Stomach (tissue), 4 donors: ENCODE measurements around the gene WNT6.

Experiments
- CTCF ChIP-seq, 7 experiments: fragments of 450-650 bp in 4 of 7; fragments of 200-600 bp in 3 of 7; sonication (generic) in 3 of 7; IDR thresholded peaks; one replicate each; pipeline ENCODE4 v1.5.1; 2016 to 2019; ENCODE audit warnings: antibody characterized with exemption in 7 of 7, control low read depth in 2 of 7, mild to moderate bottlenecking in 1 of 7
- EP300 ChIP-seq: sonication (generic); formaldehyde crosslinking; IDR thresholded peaks from one replicate; pipeline ENCODE4 v1.6.1; 2017; ENCODE audit warnings: antibody characterized with exemption
- POLR2A ChIP-seq, 4 donors: fragments of 450-650 bp; IDR thresholded peaks; one replicate each; pipeline ENCODE4 v1.6.1; 2016; ENCODE audit warnings: antibody characterized with exemption in 4 of 4, control low read depth in 2 of 4, mild to moderate bottlenecking in 1 of 4, moderate library complexity in 1 of 4
- POLR2AphosphoS5 ChIP-seq, 3 donors: sonication (generic); formaldehyde crosslinking; IDR thresholded peaks; one replicate each; pipeline ENCODE4 v1.6.1; 2016; ENCODE audit warnings: antibody characterized with exemption in 3 of 3

GRCh38 chr2:218821605-218822211, 37.9 kb upstream of the WNT6 start:
- TF ChIP-seq CTCF (IDR thresholded peaks at IDR 0.05) (no peak), POLR2AphosphoS5 (IDR thresholded peaks at IDR 0.05) (no peak), POLR2A (IDR thresholded peaks at IDR 0.05) (no peak), EP300 (no peak)
